GM18870 (cell line): ENCODE data around the gene TMEM163.

ENCODE experiments used
- ATAC-seq: cut with Tn5 transposase; IDR thresholded peaks from one replicate; pipeline ENCODE4 v1.9.1; 2021; ENCODE audit warnings: moderate library complexity; ENCODE audit not compliant: unreplicated experiment

Gene TMEM163

GRCh38 chr2:134462791-134463698 lies 255.8 kb downstream of the TMEM163 start:
- ATAC-seq, result no peak

- no peak for ATAC-seq
Measured at GRCh38 chr2:134462275-134462674, 256.5 kb downstream of the TMEM163 start.

GRCh38 chr2:134461511-134461910 lies 257.3 kb downstream of the TMEM163 start:
- ATAC-seq, result no peak

GRCh38 chr2:134460583-134460998 lies 258.2 kb downstream of the TMEM163 start:
- ATAC-seq, result peak; percentile 73

GRCh38 chr2:134459706-134460406 lies 258.9 kb downstream of the TMEM163 start:
- ATAC-seq, result no peak

- ATAC-seq, result no peak
Measured at GRCh38 chr2:134458950-134459349, 259.9 kb downstream of the TMEM163 start.

GRCh38 chr2:134458473-134458853 lies 260.3 kb downstream of the TMEM163 start:
- ATAC-seq, result no peak

- ATAC-seq, result no peak
Measured at GRCh38 chr2:134457765-134458472, 260.9 kb downstream of the TMEM163 start.

- no peak for ATAC-seq
Measured at GRCh38 chr2:134457353-134457752, 261.4 kb downstream of the TMEM163 start.

- ATAC-seq, result no peak
Measured at GRCh38 chr2:134455426-134455825, 263.4 kb downstream of the TMEM163 start.

- ATAC-seq, result no peak
Measured at GRCh38 chr2:134454931-134455330, 263.9 kb downstream of the TMEM163 start.

- no peak for ATAC-seq
Measured at GRCh38 chr2:134454426-134454825, 264.4 kb downstream of the TMEM163 start.

GRCh38 chr2:134453973-134454372 lies 264.8 kb downstream of the TMEM163 start:
- no peak for ATAC-seq

- ATAC-seq, result no peak
Measured at GRCh38 chr2:134453476-134453875, 265.3 kb downstream of the TMEM163 start.

- ATAC-seq, result no peak
Measured at GRCh38 chr2:134452042-134452733, 266.6 kb downstream of the TMEM163 start.

- ATAC-seq, result no peak
Measured at GRCh38 chr2:134451347-134451630, 267.5 kb downstream of the TMEM163 start.

GRCh38 chr2:134449751-134450513 lies 268.9 kb downstream of the TMEM163 start:
- ATAC-seq, result no peak

- no peak for ATAC-seq
Measured at GRCh38 chr2:134449157-134449556, 269.6 kb downstream of the TMEM163 start.

GRCh38 chr2:134448650-134449049 lies 270.1 kb downstream of the TMEM163 start:
- ATAC-seq, result no peak

GRCh38 chr2:134447669-134448068 lies 271.1 kb downstream of the TMEM163 start:
- ATAC-seq, result no peak
